GM21390 (cell line): ENCODE results near the gene RIC8A.

Experiments used
- ATAC-seq: cut with Tn5 transposase; IDR thresholded peaks from one replicate; pipeline ENCODE4 v1.9.1; 2021; ENCODE audit not compliant: unreplicated experiment

The RIC8A gene

GRCh38 chr11:203945-204586 lies 3.4 kb upstream of the RIC8A start:
- ATAC-seq: no peak

GRCh38 chr11:204587-205109 lies 2.9 kb upstream of the RIC8A start:
- ATAC-seq: no peak

- no peak for ATAC-seq
These were observed 2.1 kb upstream of the RIC8A start for GRCh38 chr11:205221-206001.

- ATAC-seq: no peak
These were observed 1.5 kb upstream of the RIC8A start for GRCh38 chr11:206002-206384.

GRCh38 chr11:206526-207207 lies 841 bp upstream of the RIC8A start:
- ATAC-seq: peak; percentile 2

GRCh38 chr11:207863-208180 lies 314 bp downstream of the RIC8A start:
- ATAC-seq: no peak

GRCh38 chr11:208181-208916 lies 841 bp downstream of the RIC8A start:
- no peak for ATAC-seq

GRCh38 chr11:208917-209260 lies 1.4 kb downstream of the RIC8A start:
- ATAC-seq: no peak

- ATAC-seq: no peak
These were observed 2.0 kb downstream of the RIC8A start for GRCh38 chr11:209275-210121.

- ATAC-seq: no peak
These were observed 2.8 kb downstream of the RIC8A start for GRCh38 chr11:210122-210802.

GRCh38 chr11:210803-211180 lies 3.3 kb downstream of the RIC8A start:
- no peak for ATAC-seq

- ATAC-seq: no peak
These were observed 3.8 kb downstream of the RIC8A start for GRCh38 chr11:211295-211694.

- no peak for ATAC-seq
These were observed 4.2 kb downstream of the RIC8A start for GRCh38 chr11:211741-212140.

- ATAC-seq: no peak
These were observed 4.9 kb downstream of the RIC8A start for GRCh38 chr11:212150-213100.

GRCh38 chr11:213111-213510 lies 5.6 kb downstream of the RIC8A start:
- ATAC-seq: no peak

- no peak for ATAC-seq
These were observed 6.6 kb downstream of the RIC8A start for GRCh38 chr11:214083-214482.

- no peak for ATAC-seq
These were observed 8.1 kb downstream of the RIC8A start for GRCh38 chr11:215581-216037.

GRCh38 chr11:216081-216974 lies 8.8 kb downstream of the RIC8A start:
- no peak for ATAC-seq
